ENCODE measurements around the gene PCGF1. TPM values are rescaled to one million over a fixed set of nuclear protein-coding genes. Genes with fewer than 3 reads are reported as not detected.

The PCGF1 gene
- total RNA-seq, 1 experiment from 2014 or later, result 28.1 TPM

DNA sequence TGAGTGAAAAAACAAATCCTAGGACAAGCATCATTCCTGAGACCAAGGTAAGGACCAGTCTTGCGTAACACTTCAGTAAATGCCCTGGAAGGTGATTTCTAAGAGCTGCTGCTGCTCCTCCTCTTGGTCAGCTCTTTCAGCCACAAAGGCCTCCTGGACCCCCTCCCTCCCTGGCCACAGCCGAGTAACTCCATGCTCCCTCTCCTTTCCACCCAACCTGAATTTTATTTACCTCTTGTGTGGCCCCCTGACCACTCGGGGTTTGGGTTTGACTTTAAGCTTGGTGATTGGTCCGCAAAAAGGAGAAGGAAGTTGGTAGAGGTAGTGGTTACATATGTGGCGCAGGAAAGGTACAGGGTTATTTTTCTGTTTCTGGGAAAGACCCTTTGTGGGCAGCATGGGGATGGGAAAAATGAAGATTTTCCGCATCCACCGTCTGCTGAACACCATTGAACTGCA, 31.4 kb upstream of the PCGF1 start:
- Mint-ChIP-seq H3K4me3 (no peak overlapping the region), H3K9me3 (no peaks in the 10 kb centered on the region), H3K27ac (no peak overlapping the region; a peak in 1 of 7 replicates), H3K36me3 (ENCODE audit: insufficient read depth in 1 of 3, low read depth in 3 of 3) (peaks cover 2 to 10% (median 3%) of the 10 kb centered on the region in 3 experiments; a peak in 3 of 7 replicates), H3K27me3 (ENCODE audit: low read depth) (no peaks in the 10 kb centered on the region), H3K4me1 (peaks cover 3 to 9% of the 10 kb centered on the region in 2 experiments; a peak in 1 of 4 replicates)
- H2BK120ac ChIP-seq (ENCODE audit: low read depth, low read length, poor library complexity, severe bottlenecking), result no peak overlapping the region
- no peaks in the 10 kb centered on the region for H3K9me3 ChIP-seq (ENCODE audit: control insufficient read depth, low read depth, low read length)
- no peak overlapping the region for H3K56ac ChIP-seq (ENCODE audit: insufficient read length, low read depth, low read length)
- H3K23me2 ChIP-seq (ENCODE audit: insufficient read length, low read depth, low read length, poor library complexity, severe bottlenecking), result no peaks in the 10 kb centered on the region
- no peak overlapping the region for H4K91ac ChIP-seq (ENCODE audit: insufficient read length, low read depth, low read length)
- no peak overlapping the region for H3K23ac ChIP-seq (ENCODE audit: insufficient read length, low read depth, low read length)
- H4K5ac ChIP-seq (ENCODE audit: insufficient read length, low read depth, low read length), result no peak overlapping the region
- no peak overlapping the region for H3K9ac ChIP-seq (ENCODE audit: extremely low read depth, insufficient read length, low read length)
- H4K20me1 ChIP-seq (ENCODE audit: control insufficient read depth, insufficient read depth, insufficient read length), result no peaks in the 10 kb centered on the region
- no peak overlapping the region for H4K8ac ChIP-seq (replicated peaks; ENCODE audit: insufficient read length, low read depth, low read length)
- H3K18ac ChIP-seq (ENCODE audit: insufficient read length, low read depth, low read length), result no peak overlapping the region
- H3K4me2 ChIP-seq (ENCODE audit: insufficient read depth, insufficient read length, low read length), result no peak overlapping the region
- H3K79me2 ChIP-seq (ENCODE audit: insufficient read depth, low read length), result no peaks in the 10 kb centered on the region
- no peak overlapping the region for H3K14ac ChIP-seq (ENCODE audit: insufficient read depth, low read length)
- H2AFZ ChIP-seq (ENCODE audit: low read length), result no peak overlapping the region
- H2AK5ac ChIP-seq (ENCODE audit: insufficient read length, low read length), result no peak overlapping the region
- no peak for DNase-seq
- H3K27ac ChIP-seq (ENCODE audit: insufficient read length, low read depth, low read length), result no peak overlapping the region
- no peak overlapping the region for H2BK15ac ChIP-seq (ENCODE audit: low read depth, low read length)
- no peak overlapping the region for H2BK5ac ChIP-seq (ENCODE audit: insufficient read length, low read length)
- H3T11ph ChIP-seq (ENCODE audit: low read length), result no peak overlapping the region
- H2BK20ac ChIP-seq (ENCODE audit: low read depth, low read length, poor library complexity, severe bottlenecking), result no peak overlapping the region
- no peaks in the 10 kb centered on the region for H3K79me1 ChIP-seq (ENCODE audit: insufficient read depth, low read depth, low read length, poor library complexity, severe bottlenecking)
- H3K4me1 ChIP-seq (ENCODE audit: insufficient read depth, low read length), result no peaks in the 10 kb centered on the region
- H2BK12ac ChIP-seq (ENCODE audit: insufficient read length, low read depth, low read length), result no peak overlapping the region
- TF ChIP-seq, protein P1, sequence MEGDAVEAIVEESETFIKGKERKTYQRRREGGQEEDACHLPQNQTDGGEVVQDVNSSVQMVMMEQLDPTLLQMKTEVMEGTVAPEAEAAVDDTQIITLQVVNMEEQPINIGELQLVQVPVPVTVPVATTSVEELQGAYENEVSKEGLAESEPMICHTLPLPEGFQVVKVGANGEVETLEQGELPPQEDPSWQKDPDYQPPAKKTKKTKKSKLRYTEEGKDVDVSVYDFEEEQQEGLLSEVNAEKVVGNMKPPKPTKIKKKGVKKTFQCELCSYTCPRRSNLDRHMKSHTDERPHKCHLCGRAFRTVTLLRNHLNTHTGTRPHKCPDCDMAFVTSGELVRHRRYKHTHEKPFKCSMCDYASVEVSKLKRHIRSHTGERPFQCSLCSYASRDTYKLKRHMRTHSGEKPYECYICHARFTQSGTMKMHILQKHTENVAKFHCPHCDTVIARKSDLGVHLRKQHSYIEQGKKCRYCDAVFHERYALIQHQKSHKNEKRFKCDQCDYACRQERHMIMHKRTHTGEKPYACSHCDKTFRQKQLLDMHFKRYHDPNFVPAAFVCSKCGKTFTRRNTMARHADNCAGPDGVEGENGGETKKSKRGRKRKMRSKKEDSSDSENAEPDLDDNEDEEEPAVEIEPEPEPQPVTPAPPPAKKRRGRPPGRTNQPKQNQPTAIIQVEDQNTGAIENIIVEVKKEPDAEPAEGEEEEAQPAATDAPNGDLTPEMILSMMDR (conservative IDR thresholded peaks at IDR 0.05), result no peak
- no peaks in the 10 kb centered on the region for H3K27me3 ChIP-seq (ENCODE audit: insufficient read depth, low read length)
- H3K4ac ChIP-seq (ENCODE audit: low read depth, low read length), result no peak overlapping the region
- WGBS (ENCODE audit: extremely low coverage, insufficient read length, low lambda C conversion rate), result no CpG with 5 or more reads among the region's 7 CpGs

All from H9 (cell line).